HepG2 (cell line): ENCODE measurements around the gene HOXA9. TPM values are rescaled to one million over a fixed set of nuclear protein-coding genes. Genes with fewer than 3 reads are reported as not detected.
A peak's percentile ranks its signal among the peaks of the same experiment; 100 is the strongest.

Experiments
- ATAC-seq: fragments of 200-7000 bp; cut with Tn5 transposase; 3 replicates; pipeline ENCODE4 v1.9.1; 2020; ENCODE audit warnings: mild to moderate bottlenecking, moderate library complexity
- BruUV-seq: library from RNA; stranded (reverse); fragments of 400-500 nt; replicated peaks from 2 replicates; lab custom pipeline; 2021; lab: Mats Ljungman, UMichigan
- CTCF ChIA-PET: fragments of 300-600 bp; formaldehyde crosslinking; extraction: SDS; loops from one replicate; lab custom pipeline; 2021; ENCODE audit warnings: low total read pairs, inconsistent platforms, low intra/inter-chr PET ratio; lab: Yijun Ruan, JAX
- POLR2A ChIA-PET: fragments of 350-600 bp; sonication (Branson Sonifier 250); formaldehyde crosslinking; loops from one replicate; lab custom pipeline; 2020; ENCODE audit warnings: antibody characterized with exemption, inconsistent platforms; lab: Yijun Ruan, JAX
- DNase-seq: peaks from one replicate; pipeline ENCODE4 v3.0.0-alpha.2; 2015; ENCODE audit warnings: low spot score
- FAIRE-seq: peaks from 3 replicates; lab custom pipeline; 2011; peaks lifted over from hg19 to GRCh38; lab: Jason Lieb, UNC
- H2AFZ ChIP-seq: one replicate; pipeline ENCODE4 v1.6.1; 2011; ENCODE audit warnings: low read length, inconsistent platforms
- H3K27ac ChIP-seq: fragments of 300-600 bp; 3 replicates; pipeline ENCODE4 v1.8.0; 2011; ENCODE audit warnings: mixed run types, mild to moderate bottlenecking, mixed read lengths, low read length, inconsistent platforms; ENCODE audit not compliant: insufficient read depth; ENCODE audit errors: extremely low read length
- H3K27me3 ChIP-seq, 2 experiments: fragments of 200-600 bp in 1 of 2; 2 replicates in 1 of 2; 3 replicates in 1 of 2; pipeline versions ENCODE4 v1.6.0 to v1.8.0; 2011; ENCODE audit warnings: low read length in 2 of 2, mild to moderate bottlenecking in 2 of 2, moderate library complexity in 2 of 2, inconsistent platforms in 1 of 2; ENCODE audit not compliant: insufficient read depth in 2 of 2, control insufficient read depth in 1 of 2
- H3K36me3 ChIP-seq, 2 experiments: fragments of 200-600 bp in 1 of 2; replicated peaks in 1 of 2; 2 replicates in 1 of 2; 3 replicates in 1 of 2; pipeline versions ENCODE4 v1.5.1 to v1.8.0; 2011; ENCODE audit warnings: low read length in 2 of 2, inconsistent platforms in 1 of 2; ENCODE audit not compliant: insufficient read depth in 2 of 2, control insufficient read depth in 1 of 2
- H3K4me1 ChIP-seq: 2 replicates; pipeline ENCODE4 v1.5.1; 2012; ENCODE audit warnings: low read length, inconsistent platforms; ENCODE audit not compliant: insufficient read depth
- H3K4me2 ChIP-seq: 2 replicates; pipeline ENCODE4 v1.6.0; 2011; ENCODE audit warnings: low read depth, low read length, inconsistent platforms
- H3K4me3 ChIP-seq, 3 experiments: fragments of 200-600 bp in 1 of 3; sonication (generic), shearing (Covaris generic) in 1 of 3; replicated peaks in 1 of 3; 2 replicates each; pipeline ENCODE4 v1.5.1; 2011 to 2016; ENCODE audit warnings: low read length in 3 of 3, inconsistent platforms in 2 of 3, low read depth in 2 of 3, mild to moderate bottlenecking in 2 of 3, control low read depth in 1 of 3, mixed read lengths in 1 of 3; ENCODE audit not compliant: insufficient read depth in 1 of 3
- H3K79me2 ChIP-seq: one replicate; pipeline ENCODE4 v1.6.1; 2011; ENCODE audit warnings: low read length, inconsistent platforms; ENCODE audit not compliant: insufficient read depth
- H3K9ac ChIP-seq: 2 replicates; pipeline ENCODE4 v1.6.0; 2011; ENCODE audit warnings: mild to moderate bottlenecking, low read depth, low read length, inconsistent platforms; ENCODE audit not compliant: insufficient read depth
- H3K9me3 ChIP-seq: 2 replicates; pipeline ENCODE4 v1.5.1; 2012; ENCODE audit warnings: mild to moderate bottlenecking, low read length
- H4K20me1 ChIP-seq: 2 replicates; pipeline ENCODE4 v1.6.0; 2011; ENCODE audit warnings: inconsistent platforms, mild to moderate bottlenecking, low read length, moderate library complexity; ENCODE audit not compliant: insufficient read depth
- AGO1 ChIP-seq: fragments of 200-400 bp; formaldehyde crosslinking; IDR thresholded peaks from 2 replicates; pipeline ENCODE4 v1.6.1; 2017; ENCODE audit warnings: mild to moderate bottlenecking, low read depth, low read length, moderate library complexity; ENCODE audit not compliant: poor library complexity, severe bottlenecking
- BCL6 ChIP-seq: IDR thresholded peaks from 2 replicates; pipeline ENCODE4 v1.6.1; 2016; ENCODE audit warnings: missing genetic modification reagents, missing compliant biosample characterization
- FOSL2 ChIP-seq: sonication (generic); formaldehyde crosslinking; IDR thresholded peaks from 2 replicates; pipeline ENCODE4 v1.4.0; 2020; ENCODE audit warnings: missing genetic modification reagents
- GTF3A ChIP-seq: sonication (generic); formaldehyde crosslinking; conservative IDR thresholded peaks from 2 replicates; pipeline ENCODE4 v1.4.0; 2020; ENCODE audit warnings: mild to moderate bottlenecking, missing genetic modification reagents
- HDAC1 ChIP-seq: sonication (generic); formaldehyde crosslinking; IDR thresholded peaks from 2 replicates; pipeline ENCODE4 v1.5.1; 2020; ENCODE audit warnings: mild to moderate bottlenecking, missing genetic modification reagents
- HOXA9 ChIP-seq: sonication (generic); formaldehyde crosslinking; IDR thresholded peaks from 2 replicates; pipeline ENCODE4 v1.8.1; 2022; ENCODE audit warnings: missing genetic modification reagents, mild to moderate bottlenecking, moderate library complexity, borderline replicate concordance
- MAFF ChIP-seq: IDR thresholded peaks from 2 replicates; pipeline ENCODE4 v1.6.1; 2011; ENCODE audit warnings: low read depth, low read length, improper control_type of control experiment
- POLR2G ChIP-seq: fragments of 200-400 bp; formaldehyde crosslinking; IDR thresholded peaks from 2 replicates; pipeline ENCODE4 v1.6.1; 2018; ENCODE audit warnings: mild to moderate bottlenecking, low read depth, low read length, moderate library complexity
- RAD21 ChIP-seq: fragments of 450-650 bp; formaldehyde crosslinking; IDR thresholded peaks from 2 replicates; pipeline ENCODE4 v1.5.0; 2020; ENCODE audit warnings: mild to moderate bottlenecking
- RELA ChIP-seq: sonication (generic); formaldehyde crosslinking; IDR thresholded peaks from 2 replicates; pipeline ENCODE4 v1.4.0; 2020; ENCODE audit warnings: missing genetic modification reagents
- SALL1 ChIP-seq: sonication (generic); formaldehyde crosslinking; IDR thresholded peaks from 2 replicates; pipeline ENCODE4 v1.8.0; 2022; ENCODE audit warnings: mild to moderate bottlenecking, missing genetic modification reagents
- SALL2 ChIP-seq: sonication (generic); formaldehyde crosslinking; IDR thresholded peaks from 2 replicates; pipeline ENCODE4 v1.8.1; 2023; ENCODE audit warnings: mild to moderate bottlenecking, missing genetic modification reagents, inconsistent platforms
- ZNF124 ChIP-seq: sonication (generic); formaldehyde crosslinking; IDR thresholded peaks from 2 replicates; pipeline ENCODE4 v1.4.0; 2020; ENCODE audit warnings: missing genetic modification reagents
- ZNF354B ChIP-seq: sonication (generic); formaldehyde crosslinking; IDR thresholded peaks from 2 replicates; pipeline ENCODE4 v1.8.0; 2022; ENCODE audit warnings: mild to moderate bottlenecking, missing genetic modification reagents
- ZNF432 ChIP-seq: sonication (generic); formaldehyde crosslinking; IDR thresholded peaks from 2 replicates; pipeline ENCODE4 v1.5.0; 2020; ENCODE audit warnings: missing genetic modification reagents, mild to moderate bottlenecking, borderline replicate concordance
- ZNF496 ChIP-seq: sonication (generic); formaldehyde crosslinking; IDR thresholded peaks from 2 replicates; pipeline ENCODE4 v1.8.1; 2023; ENCODE audit warnings: mild to moderate bottlenecking, moderate library complexity, missing genetic modification reagents; ENCODE audit not compliant: insufficient replicate concordance
- ZSCAN21 ChIP-seq: sonication (generic); formaldehyde crosslinking; IDR thresholded peaks from 2 replicates; pipeline ENCODE4 v1.8.0; 2022; ENCODE audit warnings: mild to moderate bottlenecking, missing genetic modification reagents, moderate library complexity, borderline replicate concordance
- WGBS: methylation state at CpG from one replicate; pipeline ENCODE4 v1.1.6; 2017; ENCODE audit warnings: low lambda C conversion rate; 5-methylcytosine and 5-hydroxymethylcytosine counted together
- in situ Hi-C: cut with HindIII; loops from 2 replicates; pipeline ENCODE4 v1.10.0; 2017; ENCODE audit warnings: low pct_unique_long_range_greater_than_20kb; ENCODE audit not compliant: extremely low pct_ligation_motif_present
- intact Hi-C: fragments of 100-400 bp; cut with micrococcal nuclease; formaldehyde crosslinking; loops from one replicate; pipeline ENCODE4 v1.10.0; 2022; ENCODE audit not compliant: unreplicated experiment
- polyA plus RNA-seq, 8 experiments: library from polyadenylated mRNA; depleted of rRNA in 3 of 8; stranded (reverse) in 7 of 8; unstranded in 1 of 8; fragments of >200 nt; fragmentation: Illumina TruSeq in 4 of 8; extraction: Trizol in 4 of 8; gene quantifications; 2 replicates each; pipeline versions ENCODE4 v1.2.1 to v1.2.3, GENCODE V29; 2011 to 2016; ENCODE audit warnings: low read depth in 4 of 8, missing spikeins in 1 of 8, mixed read lengths in 1 of 8; ENCODE audit not compliant: insufficient read depth in 1 of 8
- total RNA-seq, 5 experiments: library from RNA; depleted of rRNA; stranded (reverse); fragments of >200 nt; fragmentation: Illumina TruSeq; extraction: Trizol; gene quantifications; 2 replicates each; pipeline ENCODE4 v1.2.3, GENCODE V29; 2016; ENCODE audit warnings: low read depth in 1 of 5
- TF ChIP-seq, protein P1 (sequence below): sonication (generic); formaldehyde crosslinking; conservative IDR thresholded peaks from 2 replicates; pipeline ENCODE4 v1.8.0; 2022; ENCODE audit warnings: mild to moderate bottlenecking, moderate library complexity, missing genetic modification reagents
- TF ChIP-seq, protein P2 (sequence below): sonication (generic); formaldehyde crosslinking; IDR thresholded peaks from 2 replicates; pipeline ENCODE4 v1.5.0; 2020; ENCODE audit warnings: mild to moderate bottlenecking, missing genetic modification reagents, moderate library complexity
- TF ChIP-seq, protein P3 (sequence below): IDR thresholded peaks from 2 replicates; pipeline ENCODE4 v1.6.1; 2016; ENCODE audit warnings: missing genetic modification reagents, missing compliant biosample characterization

The HOXA9 gene
- total and polyA plus RNA-seq, 2 of the 13 experiments (the other 11 are each of a cell fraction or from before 2014, with no cell fraction given) = not detected

DNA sequence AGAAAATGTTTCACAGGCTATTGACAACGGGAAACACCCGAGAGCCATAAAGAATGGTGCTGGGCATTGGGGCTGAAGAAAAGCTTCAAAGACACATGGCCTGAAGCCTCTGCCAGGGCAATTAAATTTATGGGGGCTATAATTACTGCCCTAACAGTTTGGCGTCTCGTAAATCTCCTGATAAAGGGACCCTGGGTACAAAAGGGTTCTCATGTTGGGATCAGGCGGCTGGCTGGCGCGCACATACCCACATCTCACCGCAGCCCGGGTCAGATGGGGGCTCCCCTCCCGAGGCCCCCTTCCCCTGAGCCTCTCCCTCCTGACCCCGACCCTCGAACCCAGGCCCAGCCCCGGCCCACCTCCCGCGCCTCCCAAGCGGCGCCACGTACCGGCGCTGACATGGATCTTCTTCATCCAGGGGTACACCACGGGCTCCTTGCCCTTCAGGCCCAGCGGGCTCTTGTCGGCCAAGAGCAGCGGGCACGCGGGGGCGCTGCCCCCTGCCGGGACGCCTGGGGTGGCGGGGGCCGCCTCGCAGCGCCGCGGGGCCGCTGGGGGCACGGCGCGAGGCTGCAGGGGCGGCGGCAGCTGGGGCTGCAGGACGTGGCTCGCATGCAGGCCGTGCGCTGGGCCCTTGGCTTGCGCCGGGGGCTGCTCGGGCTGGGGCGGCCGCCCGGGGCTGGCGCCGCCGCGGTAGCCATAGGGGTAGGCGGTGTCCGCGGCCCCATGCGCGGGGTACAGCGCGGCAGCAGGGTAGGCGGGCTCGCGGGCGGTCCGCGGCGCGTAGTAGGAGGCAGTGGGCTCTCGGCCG is 35.4 kb downstream of the HOXA9 start:
- CTCF ChIA-PET = interaction anchor here (1.3 kb wide), 1 partner anchor 443 kb away, joined by 3 read pairs; no protein-coding TSS in a partner anchor
- H3K4me1 ChIP-seq = peaks cover 90% of the 10 kb centered on the region
- WGBS = 6% methylated on average over 18 of the region's 72 CpGs
- no peaks in the 10 kb centered on the region for H3K9me3 ChIP-seq
- intact Hi-C loops = loop anchor here (1.0 to 5.0 kb wide), 2 partner anchors 8 to 163 kb away; no protein-coding TSS in a partner anchor
- no peaks in the 10 kb centered on the region for H3K79me2 ChIP-seq
- no peaks in the 10 kb centered on the region for H3K27me3 ChIP-seq
- H3K9ac ChIP-seq = peak overlapping the region; percentile 81
- FAIRE-seq (no peak), DNase-seq (peak; percentile 35), ATAC-seq (peak; percentile 68)
- H3K4me2 ChIP-seq = peak overlapping the region; percentile 75
- peak overlapping the region; percentile 62 to 88 (median 69) for H3K4me3 ChIP-seq
- peak overlapping the region; percentile 73 for H3K27ac ChIP-seq
- POLR2A ChIA-PET = interaction anchor here (0.9 to 5.0 kb wide), 10 partner anchors 9 to 441 kb away, joined by 3 to 118 read pairs (median 4); partner anchors contain the start of genes HOXA5 and SKAP2
- no peak overlapping the region for H2AFZ ChIP-seq
- H3K36me3 ChIP-seq = peaks cover 0 to 3% of the 10 kb centered on the region in 2 experiments; a peak in 1 of 5 replicates
- BruUV-seq = no TSS peak
- in situ Hi-C loops = no loop called here
- H4K20me1 ChIP-seq = no peaks in the 10 kb centered on the region
- TF ChIP-seq, protein P1, sequence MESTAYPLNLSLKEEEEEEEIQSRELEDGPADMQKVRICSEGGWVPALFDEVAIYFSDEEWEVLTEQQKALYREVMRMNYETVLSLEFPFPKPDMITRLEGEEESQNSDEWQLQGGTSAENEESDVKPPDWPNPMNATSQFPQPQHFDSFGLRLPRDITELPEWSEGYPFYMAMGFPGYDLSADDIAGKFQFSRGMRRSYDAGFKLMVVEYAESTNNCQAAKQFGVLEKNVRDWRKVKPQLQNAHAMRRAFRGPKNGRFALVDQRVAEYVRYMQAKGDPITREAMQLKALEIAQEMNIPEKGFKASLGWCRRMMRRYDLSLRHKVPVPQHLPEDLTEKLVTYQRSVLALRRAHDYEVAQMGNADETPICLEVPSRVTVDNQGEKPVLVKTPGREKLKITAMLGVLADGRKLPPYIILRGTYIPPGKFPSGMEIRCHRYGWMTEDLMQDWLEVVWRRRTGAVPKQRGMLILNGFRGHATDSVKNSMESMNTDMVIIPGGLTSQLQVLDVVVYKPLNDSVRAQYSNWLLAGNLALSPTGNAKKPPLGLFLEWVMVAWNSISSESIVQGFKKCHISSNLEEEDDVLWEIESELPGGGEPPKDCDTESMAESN = peak; percentile 9; the same call in 1 of the 2 replicates
- TF ChIP-seq, protein P2, sequence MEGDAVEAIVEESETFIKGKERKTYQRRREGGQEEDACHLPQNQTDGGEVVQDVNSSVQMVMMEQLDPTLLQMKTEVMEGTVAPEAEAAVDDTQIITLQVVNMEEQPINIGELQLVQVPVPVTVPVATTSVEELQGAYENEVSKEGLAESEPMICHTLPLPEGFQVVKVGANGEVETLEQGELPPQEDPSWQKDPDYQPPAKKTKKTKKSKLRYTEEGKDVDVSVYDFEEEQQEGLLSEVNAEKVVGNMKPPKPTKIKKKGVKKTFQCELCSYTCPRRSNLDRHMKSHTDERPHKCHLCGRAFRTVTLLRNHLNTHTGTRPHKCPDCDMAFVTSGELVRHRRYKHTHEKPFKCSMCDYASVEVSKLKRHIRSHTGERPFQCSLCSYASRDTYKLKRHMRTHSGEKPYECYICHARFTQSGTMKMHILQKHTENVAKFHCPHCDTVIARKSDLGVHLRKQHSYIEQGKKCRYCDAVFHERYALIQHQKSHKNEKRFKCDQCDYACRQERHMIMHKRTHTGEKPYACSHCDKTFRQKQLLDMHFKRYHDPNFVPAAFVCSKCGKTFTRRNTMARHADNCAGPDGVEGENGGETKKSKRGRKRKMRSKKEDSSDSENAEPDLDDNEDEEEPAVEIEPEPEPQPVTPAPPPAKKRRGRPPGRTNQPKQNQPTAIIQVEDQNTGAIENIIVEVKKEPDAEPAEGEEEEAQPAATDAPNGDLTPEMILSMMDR (CRISPR knock-in tag) = peak; percentile 68
- TF ChIP-seq SALL2 (CRISPR knock-in tag) (peak; percentile 16; the same call in 1 of the 2 replicates), GTF3A (no peak), ZNF124 (CRISPR knock-in tag) (no peak), SALL1 (CRISPR knock-in tag) (0 out of 2 replicates have a peak, but pooled peaks have one; percentile 15), FOSL2 (peak; percentile 30; the same call in 1 of the 2 replicates), ZNF496 (CRISPR knock-in tag) (no peak), ZNF432 (CRISPR knock-in tag) (no peak), AGO1 (peak; percentile 78), HOXA9 (CRISPR knock-in tag) (no peak), POLR2G (no peak), ZSCAN21 (CRISPR knock-in tag) (peak; percentile 38; the same call in 1 of the 2 replicates), RAD21 (CRISPR knock-in tag) (0 out of 2 replicates have a peak, but pooled peaks have one; percentile 54), ZNF354B (CRISPR knock-in tag) (no peak), BCL6 (CRISPR knock-in tag) (no peak), RELA (no peak), HDAC1 (CRISPR knock-in tag) (peak; percentile 29; the same call in 1 of the 2 replicates), MAFF (no peak)
- TF ChIP-seq, protein P3, sequence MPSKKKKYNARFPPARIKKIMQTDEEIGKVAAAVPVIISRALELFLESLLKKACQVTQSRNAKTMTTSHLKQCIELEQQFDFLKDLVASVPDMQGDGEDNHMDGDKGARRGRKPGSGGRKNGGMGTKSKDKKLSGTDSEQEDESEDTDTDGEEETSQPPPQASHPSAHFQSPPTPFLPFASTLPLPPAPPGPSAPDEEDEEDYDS (CRISPR knock-in tag) = no peak
